ENCODE measurements around the gene ACP1. TPM values are rescaled to one million over a fixed set of nuclear protein-coding genes. Genes with fewer than 3 reads are reported as not detected.
"Not testable (repeated sequence)": the region's sequence is repeated elsewhere in the genome, so short reads cannot be mapped to it uniquely, and the experiment has no call there.

The ACP1 gene
- total RNA-seq, 1 donor from 2014 or later = 113 TPM

- peaks cover 15% of the 10 kb centered on the region for H3K4me1 Mint-ChIP-seq
- no peak for TF ChIP-seq CTCF (IDR thresholded peaks at IDR 0.05; ENCODE audit: unreplicated experiment)
- H3K36me3 Mint-ChIP-seq = no peaks in the 10 kb centered on the region
- DNase-seq (ENCODE audit: low spot score in 2 of 2, unreplicated experiment in 2 of 2) = no peak
- no peaks in the 10 kb centered on the region for H3K9me3 Mint-ChIP-seq
- no peak overlapping the region for H3K4me3 Mint-ChIP-seq
- no peak overlapping the region for H3K27ac Mint-ChIP-seq
- peaks cover 7% of the 10 kb centered on the region for H3K27me3 Mint-ChIP-seq (ENCODE audit: low read depth)
These were observed 46.2 kb downstream of the ACP1 start for GRCh38 chr2:310994-311393.

- Mint-ChIP-seq H3K36me3 (no peaks in the 10 kb centered on the region), H3K27ac (no peak overlapping the region), H3K9me3 (no peaks in the 10 kb centered on the region), H3K4me1 (peaks cover 15% of the 10 kb centered on the region), H3K27me3 (ENCODE audit: low read depth) (peaks cover 9% of the 10 kb centered on the region), H3K4me3 (no peak overlapping the region)
- TF ChIP-seq CTCF (IDR thresholded peaks at IDR 0.05; ENCODE audit: unreplicated experiment) = no peak
- no peak for DNase-seq (ENCODE audit: low spot score in 2 of 2, unreplicated experiment in 2 of 2)
These were observed 49.2 kb downstream of the ACP1 start for GRCh38 chr2:313991-314390.

DNA sequence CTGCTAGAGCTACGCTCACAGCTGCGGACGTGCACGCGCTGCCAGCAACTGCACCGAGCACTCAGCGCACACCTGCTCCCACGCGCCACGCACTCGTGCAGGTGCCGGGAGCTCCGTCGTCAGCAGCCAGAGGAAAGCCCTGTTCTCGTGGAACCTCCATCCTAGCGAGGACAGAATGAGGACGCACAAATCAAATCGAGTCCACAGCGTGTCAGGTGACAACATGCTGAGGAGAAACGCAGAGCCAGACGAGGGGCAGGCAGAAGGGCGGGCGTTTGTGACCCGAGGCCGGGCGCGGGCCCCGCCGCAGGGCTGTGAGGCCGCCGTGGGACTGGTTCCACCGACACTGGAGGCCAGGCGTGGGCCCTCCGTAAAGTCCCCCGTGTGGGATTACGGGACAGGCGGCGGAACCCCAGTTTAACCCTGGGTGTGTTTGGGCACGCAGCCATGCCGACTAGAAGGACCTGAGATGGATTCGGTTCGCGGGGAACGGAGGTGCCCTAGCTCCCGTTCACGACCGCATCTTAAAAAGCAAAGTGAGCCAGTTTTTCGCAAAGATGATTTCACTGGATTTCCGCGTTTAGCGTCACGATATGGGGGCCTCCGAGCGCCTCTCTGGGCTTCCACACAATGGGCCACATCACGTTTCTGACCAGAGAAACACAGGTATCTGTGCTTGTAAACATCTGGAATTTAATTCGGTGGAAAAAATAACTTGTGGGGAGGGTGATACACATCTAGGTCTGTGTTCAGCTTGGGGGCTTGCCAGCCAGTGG is 50.0 kb downstream of the ACP1 start:
- no peak for DNase-seq (ENCODE audit: low spot score in 2 of 2, unreplicated experiment in 2 of 2)
- Mint-ChIP-seq H3K27ac (no peak overlapping the region), H3K9me3 (no peaks in the 10 kb centered on the region), H3K27me3 (ENCODE audit: low read depth) (peaks cover 9% of the 10 kb centered on the region), H3K36me3 (no peaks in the 10 kb centered on the region), H3K4me3 (no peak overlapping the region), H3K4me1 (peaks cover 7% of the 10 kb centered on the region)
- no peak for TF ChIP-seq CTCF (IDR thresholded peaks at IDR 0.05; ENCODE audit: unreplicated experiment)

GRCh38 chr2:315925-316324 is 51.2 kb downstream of the ACP1 start:
- H3K36me3 Mint-ChIP-seq; H3K4me1 Mint-ChIP-seq; H3K27ac Mint-ChIP-seq; H3K9me3 Mint-ChIP-seq; H3K4me3 Mint-ChIP-seq; H3K27me3 Mint-ChIP-seq (ENCODE audit: low read depth); DNase-seq (ENCODE audit: low spot score in 2 of 2, unreplicated experiment in 2 of 2): not testable (repeated sequence)

DNA sequence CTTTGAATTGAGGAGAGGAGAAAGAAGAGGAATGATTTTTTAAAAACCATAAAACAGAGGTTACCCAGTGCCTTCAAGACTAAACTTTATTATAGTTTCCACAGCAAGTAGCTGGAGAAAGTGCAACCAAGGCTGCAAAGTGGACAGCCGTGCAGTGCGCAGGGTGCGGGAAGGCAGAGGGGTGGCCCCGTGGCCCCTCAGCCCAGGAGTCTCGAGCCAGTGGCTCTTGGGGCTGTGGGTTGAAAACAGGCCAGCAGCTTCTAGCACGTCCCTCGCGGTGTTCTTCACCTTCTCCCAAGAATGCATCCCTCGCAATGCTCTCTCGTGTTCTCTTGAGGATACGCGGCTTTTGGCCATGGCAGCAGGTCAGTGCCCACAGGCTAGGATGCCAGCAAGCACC is 51.6 kb downstream of the ACP1 start:
- no peaks in the 10 kb centered on the region for H3K9me3 Mint-ChIP-seq
- no peak overlapping the region for H3K27ac Mint-ChIP-seq
- no peak for DNase-seq (ENCODE audit: low spot score in 2 of 2, unreplicated experiment in 2 of 2)
- H3K4me1 Mint-ChIP-seq = no peaks in the 10 kb centered on the region
- H3K27me3 Mint-ChIP-seq (ENCODE audit: low read depth) = peaks cover 7% of the 10 kb centered on the region
- H3K4me3 Mint-ChIP-seq = no peak overlapping the region
- no peak for TF ChIP-seq CTCF (IDR thresholded peaks at IDR 0.05; ENCODE audit: unreplicated experiment)
- no peaks in the 10 kb centered on the region for H3K36me3 Mint-ChIP-seq

GRCh38 chr2:317501-318424 is 53.0 kb downstream of the ACP1 start:
- TF ChIP-seq CTCF (IDR thresholded peaks at IDR 0.05; ENCODE audit: unreplicated experiment) = no peak
- no peak for DNase-seq (ENCODE audit: low spot score in 2 of 2, unreplicated experiment in 2 of 2)
- no peaks in the 10 kb centered on the region for H3K9me3 Mint-ChIP-seq
- no peak overlapping the region for H3K27ac Mint-ChIP-seq
- no peaks in the 10 kb centered on the region for H3K36me3 Mint-ChIP-seq
- H3K27me3 Mint-ChIP-seq (ENCODE audit: low read depth) = peaks cover 4% of the 10 kb centered on the region
- H3K4me1 Mint-ChIP-seq = no peaks in the 10 kb centered on the region
- no peak overlapping the region for H3K4me3 Mint-ChIP-seq
